GM19328 (cell line): ENCODE measurements around the gene TVP23A.
"Not testable (repeated sequence)": the region's sequence is repeated elsewhere in the genome, so short reads cannot be mapped to it uniquely, and the experiment has no call there.

Experiments used
- ATAC-seq: cut with Tn5 transposase; IDR thresholded peaks from one replicate; pipeline ENCODE4 v1.9.1; 2021; ENCODE audit warnings: mild to moderate bottlenecking, moderate library complexity; ENCODE audit not compliant: unreplicated experiment

TVP23A gene

GRCh38 chr16:10752843-10753523, 65.6 kb downstream of the TVP23A start:
- ATAC-seq: peak; percentile 63

- ATAC-seq: no peak
Observed at GRCh38 chr16:10751291-10751697, 67.3 kb downstream of the TVP23A start.

GRCh38 chr16:10750793-10751192, 67.8 kb downstream of the TVP23A start:
- ATAC-seq: no peak

- no peak for ATAC-seq
Observed at GRCh38 chr16:10745841-10746240, 72.8 kb downstream of the TVP23A start.

- no peak for ATAC-seq
Observed at GRCh38 chr16:10744370-10745030, 74.1 kb downstream of the TVP23A start.

- ATAC-seq: peak; percentile 79
Observed at GRCh38 chr16:10743610-10744369, 74.8 kb downstream of the TVP23A start, which contains the start of gene NUBP1. Gene NUBP1 (plus strand): TSS chr16:10743842. CDS start chr16:10743864, 22 bp downstream.

- ATAC-seq: no peak
Observed at GRCh38 chr16:10743227-10743609, 75.4 kb downstream of the TVP23A start.

- ATAC-seq: no peak
Observed at GRCh38 chr16:10741844-10742243, 76.8 kb downstream of the TVP23A start.

- not testable (repeated sequence) for ATAC-seq
Observed at GRCh38 chr16:10741249-10741648, 77.3 kb downstream of the TVP23A start.

- ATAC-seq: no peak
Observed at GRCh38 chr16:10740845-10741208, 77.8 kb downstream of the TVP23A start.

- ATAC-seq: no peak
Observed at GRCh38 chr16:10740000-10740844, 78.4 kb downstream of the TVP23A start.

GRCh38 chr16:10738231-10739077, 80.1 kb downstream of the TVP23A start:
- peak; percentile 55 for ATAC-seq

GRCh38 chr16:10737068-10737625, 81.4 kb downstream of the TVP23A start:
- no peak for ATAC-seq

GRCh38 chr16:10731790-10732189, 86.8 kb downstream of the TVP23A start:
- no peak for ATAC-seq

GRCh38 chr16:10729104-10730048, 89.2 kb downstream of the TVP23A start:
- no peak for ATAC-seq

- ATAC-seq: peak; percentile 53
Observed at GRCh38 chr16:10728003-10728887, 90.3 kb downstream of the TVP23A start.
